SK-N-SH treated with all-trans-retinoic acid at 6 μM for 48 hours (cell line): ENCODE data around the gene TRABD2A.

Experiments
- ATAC-seq: fragments of 200-7000 bp; cut with Tn5 transposase; 3 replicates; pipeline ENCODE4 v1.9.1; 2020; ENCODE audit warnings: mild to moderate bottlenecking, moderate library complexity
- ARNTL ChIP-seq: fragments of 450-650 bp; formaldehyde crosslinking; IDR thresholded peaks from 2 replicates; pipeline ENCODE4 v1.5.0; 2020; ENCODE audit warnings: low read depth, mild to moderate bottlenecking, moderate library complexity, borderline replicate concordance
- BACH2 ChIP-seq: fragments of 250-450 bp; sonication (Bioruptor Pico); IDR thresholded peaks from 2 replicates; pipeline ENCODE4 v1.9.0; 2021; ENCODE audit warnings: mild to moderate bottlenecking, borderline replicate concordance
- CREB5 ChIP-seq: fragments of 250-450 bp; sonication (Bioruptor Pico); IDR thresholded peaks from 2 replicates; pipeline ENCODE4 v1.5.1; 2020; ENCODE audit warnings: low read depth, mild to moderate bottlenecking, moderate library complexity
- CSDC2 ChIP-seq: fragments of 250-450 bp; sonication (Bioruptor Pico); IDR thresholded peaks from 2 replicates; pipeline ENCODE4 v1.5.0; 2020; ENCODE audit warnings: mild to moderate bottlenecking, moderate library complexity
- CSRNP3 ChIP-seq: fragments of 250-450 bp; sonication (Bioruptor Pico); IDR thresholded peaks from 2 replicates; pipeline ENCODE4 v1.5.1; 2021; ENCODE audit warnings: mild to moderate bottlenecking, moderate library complexity
- ESRRG ChIP-seq: fragments of 250-450 bp; sonication (Bioruptor Pico); IDR thresholded peaks from 2 replicates; pipeline ENCODE4 v1.6.1; 2021; ENCODE audit warnings: mild to moderate bottlenecking
- GLIS3 ChIP-seq: fragments of 250-450 bp; sonication (Bioruptor Pico); IDR thresholded peaks from 2 replicates; pipeline ENCODE4 v1.5.0; 2020; ENCODE audit warnings: mild to moderate bottlenecking, moderate library complexity
- ISL1 ChIP-seq: fragments of 250-450 bp; sonication (Bioruptor Pico); IDR thresholded peaks from 2 replicates; pipeline ENCODE4 v2.1.2; 2022; ENCODE audit warnings: mild to moderate bottlenecking, moderate library complexity
- OSR1 ChIP-seq: fragments of 250-450 bp; sonication (Bioruptor Pico); IDR thresholded peaks from 2 replicates; pipeline ENCODE4 v1.8.0; 2022; ENCODE audit warnings: moderate library complexity, mild to moderate bottlenecking, inconsistent platforms
- PATZ1 ChIP-seq: fragments of 250-450 bp; sonication (Bioruptor Pico); IDR thresholded peaks from 2 replicates; pipeline ENCODE4 v1.8.0; 2020; ENCODE audit warnings: mild to moderate bottlenecking, moderate library complexity, borderline replicate concordance
- POU6F1 ChIP-seq: fragments of 250-450 bp; sonication (Bioruptor Pico); IDR thresholded peaks from 2 replicates; pipeline ENCODE4 v1.8.0; 2021; ENCODE audit warnings: low read depth, mild to moderate bottlenecking, moderate library complexity, borderline replicate concordance
- PPARA ChIP-seq: fragments of 250-450 bp; sonication (Bioruptor Pico); IDR thresholded peaks from 2 replicates; pipeline ENCODE4 v1.5.0; 2020; ENCODE audit warnings: mild to moderate bottlenecking, borderline replicate concordance
- RARB ChIP-seq: fragments of 250-450 bp; sonication (Bioruptor Pico); IDR thresholded peaks from 2 replicates; pipeline ENCODE4 v1.8.0; 2021; ENCODE audit warnings: mild to moderate bottlenecking, moderate library complexity
- SNAI2 ChIP-seq: fragments of 250-450 bp; sonication (Bioruptor Pico); IDR thresholded peaks from 2 replicates; pipeline ENCODE4 v1.5.0; 2020; ENCODE audit warnings: mild to moderate bottlenecking, moderate library complexity
- TCF4 ChIP-seq: fragments of 250-450 bp; sonication (Bioruptor Pico); IDR thresholded peaks from 2 replicates; pipeline ENCODE4 v1.8.0; 2021; ENCODE audit warnings: mild to moderate bottlenecking, moderate library complexity, borderline replicate concordance
- TOX ChIP-seq: fragments of 250-450 bp; sonication (Bioruptor Pico); IDR thresholded peaks from 2 replicates; pipeline ENCODE4 v1.8.0; 2021; ENCODE audit warnings: mild to moderate bottlenecking, moderate library complexity, borderline replicate concordance
- TSHZ2 ChIP-seq: fragments of 250-450 bp; sonication (Bioruptor Pico); IDR thresholded peaks from 2 replicates; pipeline ENCODE4 v1.5.0; 2020; ENCODE audit warnings: mild to moderate bottlenecking, moderate library complexity
- ZC3H10 ChIP-seq: fragments of 250-450 bp; sonication (Bioruptor Pico); IDR thresholded peaks from 2 replicates; pipeline ENCODE4 v1.5.1; 2021; ENCODE audit warnings: mild to moderate bottlenecking, moderate library complexity
- ZFP3 ChIP-seq: fragments of 250-450 bp; sonication (Bioruptor Pico); IDR thresholded peaks from 2 replicates; pipeline ENCODE4 v1.5.0; 2020; ENCODE audit warnings: mild to moderate bottlenecking, moderate library complexity
- ZFP30 ChIP-seq: fragments of 450-650 bp; formaldehyde crosslinking; IDR thresholded peaks from 2 replicates; pipeline ENCODE4 v1.5.0; 2022; ENCODE audit warnings: mild to moderate bottlenecking, moderate library complexity
- ZNF565 ChIP-seq: fragments of 450-650 bp; formaldehyde crosslinking; conservative IDR thresholded peaks from 2 replicates; pipeline ENCODE4 v1.5.0; 2020; ENCODE audit warnings: low read depth, mild to moderate bottlenecking, moderate library complexity
- ZNF70 ChIP-seq: fragments of 450-650 bp; formaldehyde crosslinking; IDR thresholded peaks from 2 replicates; pipeline ENCODE4 v1.5.0; 2020; ENCODE audit warnings: mild to moderate bottlenecking, moderate library complexity
- ZNF8 ChIP-seq: fragments of 450-650 bp; formaldehyde crosslinking; IDR thresholded peaks from 2 replicates; pipeline ENCODE4 v1.5.0; 2020; ENCODE audit warnings: mild to moderate bottlenecking, moderate library complexity

The TRABD2A gene

GRCh38 chr2:84797271-84797670 lies 83.6 kb downstream of the TRABD2A start:
- ATAC-seq, result no peak
- TF ChIP-seq ZC3H10, result no peak
- no peak for TF ChIP-seq TCF4
- no peak for TF ChIP-seq CSDC2
- TF ChIP-seq ZFP30 (CRISPR knock-in tag), result no peak
- no peak for TF ChIP-seq PPARA (CRISPR knock-in tag)
- TF ChIP-seq ZNF565 (CRISPR knock-in tag), result no peak
- TF ChIP-seq POU6F1 (CRISPR knock-in tag), result no peak
- no peak for TF ChIP-seq ARNTL
- TF ChIP-seq GLIS3 (CRISPR knock-in tag), result no peak
- TF ChIP-seq ZNF8 (CRISPR knock-in tag), result no peak
- no peak for TF ChIP-seq ISL1 (CRISPR knock-in tag)
- no peak for TF ChIP-seq BACH2 (CRISPR knock-in tag)
- TF ChIP-seq TOX (CRISPR knock-in tag), result no peak
- no peak for TF ChIP-seq PATZ1 (CRISPR knock-in tag)
- no peak for TF ChIP-seq RARB
- TF ChIP-seq CSRNP3 (CRISPR knock-in tag), result no peak
- TF ChIP-seq ESRRG, result no peak
- TF ChIP-seq CREB5 (CRISPR knock-in tag), result no peak
- no peak for TF ChIP-seq OSR1
- TF ChIP-seq TSHZ2 (CRISPR knock-in tag), result no peak

- TF ChIP-seq ZC3H10 (no peak), RARB (no peak), BACH2 (CRISPR knock-in tag) (no peak), TCF4 (no peak)
- TF ChIP-seq, all 23 proteins: peak for 0
- no peak for ATAC-seq
These were observed 84.1 kb downstream of the TRABD2A start for GRCh38 chr2:84796798-84797197.

GRCh38 chr2:84793641-84794040 lies 87.2 kb downstream of the TRABD2A start:
- ATAC-seq, result no peak
- TF ChIP-seq ISL1 (CRISPR knock-in tag), result no peak
- no peak for TF ChIP-seq ZC3H10
- TF ChIP-seq ZNF70 (CRISPR knock-in tag), result no peak

GRCh38 chr2:84792856-84793522 lies 87.9 kb downstream of the TRABD2A start:
- ATAC-seq, result no peak
- TF ChIP-seq POU6F1 (CRISPR knock-in tag), result no peak
- TF ChIP-seq ZNF565 (CRISPR knock-in tag), result no peak
- TF ChIP-seq ZFP3 (CRISPR knock-in tag), result no peak
- TF ChIP-seq BACH2 (CRISPR knock-in tag), result no peak
- TF ChIP-seq SNAI2, result no peak
- no peak for TF ChIP-seq ZC3H10
- no peak for TF ChIP-seq ESRRG
- no peak for TF ChIP-seq CSRNP3 (CRISPR knock-in tag)
